Kidney (tissue), 14 donors: ENCODE results near the gene EVI5. TPM values are rescaled to one million over a fixed set of nuclear protein-coding genes. Genes with fewer than 3 reads are reported as not detected.

Experiments used
- DNase-seq, 5 donors: peaks; one replicate each; pipeline ENCODE4 v3.0.0-alpha.2; 2013 to 2020
- FAIRE-seq: peaks from 2 replicates; lab custom pipeline; 2012; peaks lifted over from hg19 to GRCh38; lab: Jason Lieb, UNC
- H3K27ac ChIP-seq, 2 donors: one replicate each; pipeline ENCODE4 v1.7.0; 2013; ENCODE audit warnings: low read depth in 2 of 2, low read length in 2 of 2, inconsistent platforms in 1 of 2
- H3K27me3 ChIP-seq: one replicate; pipeline ENCODE4 v1.7.1; 2013; ENCODE audit warnings: low read length, inconsistent platforms; ENCODE audit not compliant: control insufficient read depth, insufficient read depth
- H3K36me3 ChIP-seq, 3 donors: one replicate each; pipeline versions ENCODE4 v1.7.0 to v1.7.1; 2013; ENCODE audit warnings: low read length in 3 of 3, control low read depth in 1 of 3, inconsistent platforms in 1 of 3; ENCODE audit not compliant: insufficient read depth in 3 of 3, control insufficient read depth in 2 of 3
- H3K4me1 ChIP-seq, 3 donors: one replicate each; pipeline versions ENCODE4 v1.7.0 to v1.7.1; 2013; ENCODE audit warnings: low read length in 3 of 3, inconsistent platforms in 1 of 3, low read depth in 1 of 3; ENCODE audit not compliant: control insufficient read depth in 2 of 3, insufficient read depth in 2 of 3
- H3K4me3 ChIP-seq, 3 donors: one replicate each; pipeline versions ENCODE4 v1.7.0 to v1.8.1; 2013; ENCODE audit warnings: low read length in 3 of 3, control low read depth in 1 of 3, inconsistent platforms in 1 of 3
- H3K9ac ChIP-seq, 3 donors: one replicate each; pipeline versions ENCODE4 v1.7.0 to v1.7.1; 2013; ENCODE audit warnings: low read length in 3 of 3, control low read depth in 1 of 3, inconsistent platforms in 1 of 3
- H3K9me3 ChIP-seq, 3 donors: one replicate each; pipeline versions ENCODE4 v1.7.0 to v1.7.1; 2013; ENCODE audit warnings: low read length in 3 of 3, control low read depth in 1 of 3, inconsistent platforms in 1 of 3; ENCODE audit not compliant: control insufficient read depth in 2 of 3, insufficient read depth in 1 of 3
- CTCF ChIP-seq: IDR thresholded peaks from 3 replicates; pipeline ENCODE4 v1.5.1; 2012; ENCODE audit warnings: mild to moderate bottlenecking, moderate library complexity, borderline replicate concordance; ENCODE audit not compliant: insufficient read depth; ENCODE audit errors: extremely low read depth
- intact Hi-C: fragments of 100-400 bp; cut with DNase I; formaldehyde crosslinking; loops from one replicate; pipeline ENCODE4 v1.11.1; 2022
- polyA plus RNA-seq: library from polyadenylated mRNA; stranded (reverse); fragments of 350-450 nt; fragmentation: Illumina TruSeq; extraction: RNeasy Lipid Tissue Mini Kit (QIAGEN cat#74804); gene quantifications from one replicate; pipeline ENCODE4 v1.2.3, GENCODE V29; 2014; ENCODE audit warnings: low read depth, low replicate concordance; ENCODE audit not compliant: insufficient read depth
- total RNA-seq: library from RNA; stranded (reverse); fragmentation: NEBNext Ultra II Directional; extraction: Animal tissue kit (Norgen Biotek cat#: 25700); gene quantifications from one replicate; pipeline ENCODE4 v1.2.1, GENCODE V29; 2021
- donor health status: control.
- donor health status: control.
- donor health status: control.
- donor health status: control.
- donor health status: control.
- donor health status: DM: yes; HTN: yes; CAD: no.
- donor health status: Normal renal cell carcinoma (clear cell type).

Gene EVI5
- total and polyA plus RNA-seq, 2 donors from 2014 or later = 3.6 to 36.5 TPM

DNA sequence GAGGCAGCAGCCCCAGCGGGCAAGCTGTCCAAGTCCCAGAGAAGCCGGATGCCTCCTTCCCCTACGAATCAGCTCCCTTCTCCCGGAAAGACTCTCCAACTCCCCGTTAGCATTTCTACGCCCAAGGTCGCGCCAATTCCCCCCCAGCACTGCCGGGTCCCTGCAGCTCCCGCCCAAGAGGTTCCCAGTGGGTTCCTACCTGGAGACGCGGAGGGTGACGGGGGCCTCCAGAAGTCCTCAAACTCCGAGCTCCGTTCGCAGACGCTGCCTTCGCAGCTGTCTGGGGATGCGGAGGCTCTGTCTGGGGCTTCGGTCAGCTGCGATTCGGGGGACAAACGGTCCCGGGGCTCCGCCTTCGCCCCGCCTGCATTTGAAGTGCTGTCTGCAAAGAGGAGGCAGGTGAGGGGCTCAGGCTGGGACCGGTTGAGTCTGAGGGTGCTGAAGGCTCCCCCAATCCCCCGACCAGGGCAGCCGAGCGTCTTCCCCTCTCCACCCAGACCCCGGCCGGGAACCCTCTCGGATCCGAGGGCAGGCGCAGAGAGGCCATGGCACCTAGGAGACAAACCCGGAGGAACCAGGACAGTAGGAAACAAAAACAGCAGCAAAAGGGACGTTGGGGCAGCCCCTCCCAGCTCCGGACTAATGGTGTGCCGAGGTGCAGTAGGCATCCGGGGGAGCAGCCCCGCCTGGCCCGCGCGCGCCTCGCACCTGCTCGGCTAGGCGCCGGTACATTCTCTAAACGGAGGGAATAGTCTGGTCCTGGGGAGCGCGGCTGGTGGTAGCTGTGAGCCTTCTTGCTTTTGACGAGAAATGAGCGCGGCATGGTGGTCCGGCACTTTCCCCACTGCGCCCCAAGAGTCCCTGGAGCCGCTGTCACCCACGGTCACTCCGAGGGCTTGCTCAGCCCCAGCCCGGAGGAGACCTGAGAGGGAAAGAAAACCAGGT, 302.0 kb downstream of the EVI5 start:
- Histone ChIP-seq H3K27ac (no peak overlapping the region), H3K4me1 (peaks cover 0 to 35% (median 14%) of the 10 kb centered on the region in 3 donors), H3K27me3 (peaks cover 65% of the 10 kb centered on the region), H3K4me3 (peak overlapping the region in 2 of 3 donors; percentile 31 to 55), H3K36me3 (no peaks in the 10 kb centered on the region), H3K9me3 (no peaks in the 10 kb centered on the region), H3K9ac (no peak overlapping the region)
- peak; percentile 48 to 76 (median 59) for DNase-seq
- TF ChIP-seq CTCF = no peak
- no peak for FAIRE-seq
- intact Hi-C loops = no loop called here

GRCh38 chr1:92481971-92482664, 302.8 kb downstream of the EVI5 start:
- H3K4me3 ChIP-seq = peak overlapping the region in 2 of 3 donors; percentile 31 to 55
- peaks cover 0 to 35% (median 14%) of the 10 kb centered on the region in 3 donors for H3K4me1 ChIP-seq
- H3K36me3 ChIP-seq = no peaks in the 10 kb centered on the region
- DNase-seq = peak; percentile 49 to 77 (median 58)
- H3K9me3 ChIP-seq = no peaks in the 10 kb centered on the region
- no peak overlapping the region for H3K9ac ChIP-seq
- no peak for TF ChIP-seq CTCF
- H3K27me3 ChIP-seq = peaks cover 61% of the 10 kb centered on the region
- intact Hi-C loops = no loop called here
- FAIRE-seq = no peak
- H3K27ac ChIP-seq = no peak overlapping the region

- H3K27ac ChIP-seq = no peak overlapping the region
- no peaks in the 10 kb centered on the region for H3K9me3 ChIP-seq
- intact Hi-C loops = no loop called here
These were observed 303.3 kb downstream of the EVI5 start for GRCh38 chr1:92481599-92481925.

More at GRCh38 chr1:92481599-92481925, 303.3 kb downstream of the EVI5 start:
- Histone ChIP-seq H3K4me1 (peaks cover 0 to 35% (median 14%) of the 10 kb centered on the region in 3 donors), H3K9ac (no peak overlapping the region), H3K36me3 (no peaks in the 10 kb centered on the region), H3K27me3 (peaks cover 58% of the 10 kb centered on the region), H3K4me3 (peak overlapping the region in 1 of 3 donors; percentile 55)
- no peak for TF ChIP-seq CTCF
- no peak for DNase-seq
- FAIRE-seq = no peak
